ENCODE data around the gene TELO2.

DNA sequence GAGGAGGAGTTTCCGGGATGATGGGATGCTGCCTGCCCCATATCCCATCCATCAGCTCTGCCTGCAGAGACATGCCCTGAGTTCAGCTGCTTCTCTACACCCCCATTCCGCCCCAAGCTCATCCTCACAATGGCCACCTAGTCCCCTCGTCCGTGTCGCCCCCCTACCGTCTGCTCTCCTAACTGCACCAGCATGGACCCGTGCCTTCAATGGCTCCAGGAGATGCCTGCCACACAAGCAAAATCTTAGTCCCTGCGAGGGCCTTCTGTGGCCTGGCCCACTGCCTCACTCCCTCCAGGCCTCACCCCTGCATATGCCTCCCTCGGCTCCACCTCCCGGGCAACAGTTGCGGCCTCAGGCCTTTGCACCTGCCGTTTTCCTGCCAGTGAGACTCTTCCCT, 1.8 kb upstream of the TELO2 start:
- TF ChIP-seq, protein P1, sequence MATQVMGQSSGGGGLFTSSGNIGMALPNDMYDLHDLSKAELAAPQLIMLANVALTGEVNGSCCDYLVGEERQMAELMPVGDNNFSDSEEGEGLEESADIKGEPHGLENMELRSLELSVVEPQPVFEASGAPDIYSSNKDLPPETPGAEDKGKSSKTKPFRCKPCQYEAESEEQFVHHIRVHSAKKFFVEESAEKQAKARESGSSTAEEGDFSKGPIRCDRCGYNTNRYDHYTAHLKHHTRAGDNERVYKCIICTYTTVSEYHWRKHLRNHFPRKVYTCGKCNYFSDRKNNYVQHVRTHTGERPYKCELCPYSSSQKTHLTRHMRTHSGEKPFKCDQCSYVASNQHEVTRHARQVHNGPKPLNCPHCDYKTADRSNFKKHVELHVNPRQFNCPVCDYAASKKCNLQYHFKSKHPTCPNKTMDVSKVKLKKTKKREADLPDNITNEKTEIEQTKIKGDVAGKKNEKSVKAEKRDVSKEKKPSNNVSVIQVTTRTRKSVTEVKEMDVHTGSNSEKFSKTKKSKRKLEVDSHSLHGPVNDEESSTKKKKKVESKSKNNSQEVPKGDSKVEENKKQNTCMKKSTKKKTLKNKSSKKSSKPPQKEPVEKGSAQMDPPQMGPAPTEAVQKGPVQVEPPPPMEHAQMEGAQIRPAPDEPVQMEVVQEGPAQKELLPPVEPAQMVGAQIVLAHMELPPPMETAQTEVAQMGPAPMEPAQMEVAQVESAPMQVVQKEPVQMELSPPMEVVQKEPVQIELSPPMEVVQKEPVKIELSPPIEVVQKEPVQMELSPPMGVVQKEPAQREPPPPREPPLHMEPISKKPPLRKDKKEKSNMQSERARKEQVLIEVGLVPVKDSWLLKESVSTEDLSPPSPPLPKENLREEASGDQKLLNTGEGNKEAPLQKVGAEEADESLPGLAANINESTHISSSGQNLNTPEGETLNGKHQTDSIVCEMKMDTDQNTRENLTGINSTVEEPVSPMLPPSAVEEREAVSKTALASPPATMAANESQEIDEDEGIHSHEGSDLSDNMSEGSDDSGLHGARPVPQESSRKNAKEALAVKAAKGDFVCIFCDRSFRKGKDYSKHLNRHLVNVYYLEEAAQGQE (IDR thresholded peaks at IDR 0.05; ENCODE audit: insufficient read depth in 1 of 2, low read depth in 2 of 2, low read length in 1 of 2) = no peak
- TF ChIP-seq POLR2AphosphoS5 (IDR thresholded peaks at IDR 0.05; ENCODE audit: low read depth, low read length) (no peak), SIN3A (IDR thresholded peaks at IDR 0.05; ENCODE audit: borderline replicate concordance, insufficient read depth, low read depth, low read length) (no peak)
- TF ChIP-seq, protein P2, sequence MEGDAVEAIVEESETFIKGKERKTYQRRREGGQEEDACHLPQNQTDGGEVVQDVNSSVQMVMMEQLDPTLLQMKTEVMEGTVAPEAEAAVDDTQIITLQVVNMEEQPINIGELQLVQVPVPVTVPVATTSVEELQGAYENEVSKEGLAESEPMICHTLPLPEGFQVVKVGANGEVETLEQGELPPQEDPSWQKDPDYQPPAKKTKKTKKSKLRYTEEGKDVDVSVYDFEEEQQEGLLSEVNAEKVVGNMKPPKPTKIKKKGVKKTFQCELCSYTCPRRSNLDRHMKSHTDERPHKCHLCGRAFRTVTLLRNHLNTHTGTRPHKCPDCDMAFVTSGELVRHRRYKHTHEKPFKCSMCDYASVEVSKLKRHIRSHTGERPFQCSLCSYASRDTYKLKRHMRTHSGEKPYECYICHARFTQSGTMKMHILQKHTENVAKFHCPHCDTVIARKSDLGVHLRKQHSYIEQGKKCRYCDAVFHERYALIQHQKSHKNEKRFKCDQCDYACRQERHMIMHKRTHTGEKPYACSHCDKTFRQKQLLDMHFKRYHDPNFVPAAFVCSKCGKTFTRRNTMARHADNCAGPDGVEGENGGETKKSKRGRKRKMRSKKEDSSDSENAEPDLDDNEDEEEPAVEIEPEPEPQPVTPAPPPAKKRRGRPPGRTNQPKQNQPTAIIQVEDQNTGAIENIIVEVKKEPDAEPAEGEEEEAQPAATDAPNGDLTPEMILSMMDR (IDR thresholded peaks at IDR 0.05) = no peak
